GM06990 (cell line): ENCODE results near the gene SLC25A3.
"Not testable (repeated sequence)": the region's sequence is repeated elsewhere in the genome, so short reads cannot be mapped to it uniquely, and the experiment has no call there.

Experiments used
- DNase-seq: peaks from one replicate; pipeline ENCODE4 v3.0.0-alpha.2; 2011; ENCODE audit not compliant: insufficient read length; ENCODE audit errors: extremely low read depth
- H3K27me3 ChIP-seq: replicated peaks from 2 replicates; pipeline ENCODE4 v1.6.0; 2011; ENCODE audit warnings: low read length; ENCODE audit not compliant: control insufficient read depth, insufficient read depth
- H3K36me3 ChIP-seq: 2 replicates; pipeline ENCODE4 v1.5.1; 2011; ENCODE audit warnings: low read length; ENCODE audit not compliant: control insufficient read depth, insufficient read depth
- H3K4me3 ChIP-seq: replicated peaks from 2 replicates; pipeline ENCODE4 v1.5.1; 2011; ENCODE audit warnings: low read depth, mild to moderate bottlenecking, control low read depth, low read length
- CTCF ChIP-seq: IDR thresholded peaks from 2 replicates; pipeline ENCODE4 v1.5.1; 2011; ENCODE audit warnings: low read length, control low read depth, mild to moderate bottlenecking, inconsistent platforms; ENCODE audit not compliant: insufficient read depth, poor library complexity, severe bottlenecking

Gene SLC25A3

GRCh38 chr12:98618952-98619351 is 25.5 kb downstream of the SLC25A3 start:
- no peak overlapping the region for H3K4me3 ChIP-seq
- no peak for DNase-seq
- no peak for TF ChIP-seq CTCF
- H3K27me3 ChIP-seq = no peaks in the 10 kb centered on the region
- H3K36me3 ChIP-seq = no peaks in the 10 kb centered on the region; the same call in 1 of the 2 replicates

- Histone ChIP-seq H3K27me3 (no peaks in the 10 kb centered on the region), H3K4me3 (no peak overlapping the region), H3K36me3 (peaks cover 2% of the 10 kb centered on the region; the same call in 1 of the 2 replicates)
- DNase-seq = peak; percentile 37
- no peak for TF ChIP-seq CTCF
Observed at GRCh38 chr12:98635657-98636323, 42.3 kb downstream of the SLC25A3 start.

GRCh38 chr12:98637068-98637467 is 43.6 kb downstream of the SLC25A3 start:
- TF ChIP-seq CTCF = no peak
- H3K4me3 ChIP-seq = no peak overlapping the region
- no peaks in the 10 kb centered on the region for H3K27me3 ChIP-seq
- H3K36me3 ChIP-seq = peaks cover 1% of the 10 kb centered on the region; the same call in 1 of the 2 replicates
- DNase-seq = no peak

- Histone ChIP-seq H3K4me3 (no peak overlapping the region), H3K27me3 (no peaks in the 10 kb centered on the region), H3K36me3 (no peaks in the 10 kb centered on the region)
- DNase-seq = no peak
- TF ChIP-seq CTCF = no peak
Observed at GRCh38 chr12:98638009-98638408, 44.5 kb downstream of the SLC25A3 start.

- Histone ChIP-seq H3K27me3 (no peaks in the 10 kb centered on the region), H3K4me3 (no peak overlapping the region), H3K36me3 (no peaks in the 10 kb centered on the region)
- DNase-seq = no peak
- no peak for TF ChIP-seq CTCF
Observed at GRCh38 chr12:98639491-98639890, 46.0 kb downstream of the SLC25A3 start.

- not testable (repeated sequence) for DNase-seq, H3K27me3 ChIP-seq, H3K36me3 ChIP-seq
- H3K4me3 ChIP-seq = peak overlapping the region; percentile 94
Observed at GRCh38 chr12:98642801-98643200, 49.3 kb downstream of the SLC25A3 start.
